Measurements from ENCODE around the gene FAM210B.
A peak's percentile ranks its signal among the peaks of the same experiment; 100 is the strongest.

- TF ChIP-seq CTCF (IDR thresholded peaks at IDR 0.05) (no peak), EP300 (IDR thresholded peaks at IDR 0.05) (peak in 3 of 4 donors; percentile 12 to 57 (median 19)), POLR2AphosphoS5 (IDR thresholded peaks at IDR 0.05) (peak in 2 of 4 donors; percentile 22 to 33), POLR2A (IDR thresholded peaks at IDR 0.05) (no peak)
These were observed 50.7 kb downstream of the FAM210B start for GRCh38 chr20:56409521-56409920.
